ENCODE measurements around the gene NPTX1.

GRCh38 chr17:80519091-80519781 lies 42.8 kb upstream of the NPTX1 start:
- TF ChIP-seq CTCF (conservative IDR thresholded peaks at IDR 0.05; ENCODE audit: low read length) (no peak), EZH2phosphoT487 (IDR thresholded peaks at IDR 0.05; ENCODE audit: borderline replicate concordance, low read depth, low read length) (no peak)
